H9 (cell line): ENCODE results near the gene LASP1. TPM values are rescaled to one million over a fixed set of nuclear protein-coding genes. Genes with fewer than 3 reads are reported as not detected.

ENCODE experiments used
- DNase-seq: peaks from one replicate; pipeline ENCODE4 v3.0.0-alpha.2; 2017
- H2AFZ ChIP-seq: one replicate; pipeline ENCODE4 v1.6.1; 2013; ENCODE audit warnings: mild to moderate bottlenecking, low read length, control low read depth, moderate library complexity
- H2AK5ac ChIP-seq: 2 replicates; pipeline ENCODE4 v1.6.1; 2013; ENCODE audit warnings: low read length, control low read depth, mixed read lengths; ENCODE audit not compliant: insufficient read length
- H2BK120ac ChIP-seq: one replicate; pipeline ENCODE4 v1.6.1; 2013; ENCODE audit warnings: low read depth, mild to moderate bottlenecking, low read length, control low read depth, inconsistent platforms; ENCODE audit not compliant: poor library complexity, severe bottlenecking
- H2BK12ac ChIP-seq: 2 replicates; pipeline ENCODE4 v1.6.1; 2013; ENCODE audit warnings: low read length, control low read depth, mixed read lengths, low read depth; ENCODE audit not compliant: insufficient read length
- H2BK15ac ChIP-seq: 2 replicates; pipeline ENCODE4 v1.6.1; 2013; ENCODE audit warnings: low read depth, low read length, control low read depth
- H2BK20ac ChIP-seq: one replicate; pipeline ENCODE4 v1.6.1; 2013; ENCODE audit warnings: low read depth, mild to moderate bottlenecking, low read length, control low read depth, inconsistent platforms; ENCODE audit not compliant: poor library complexity, severe bottlenecking
- H2BK5ac ChIP-seq: 2 replicates; pipeline ENCODE4 v1.6.1; 2013; ENCODE audit warnings: low read length, control low read depth, mixed read lengths; ENCODE audit not compliant: insufficient read length
- H3K14ac ChIP-seq: 2 replicates; pipeline ENCODE4 v1.6.1; 2013; ENCODE audit warnings: low read length, control low read depth; ENCODE audit not compliant: insufficient read depth
- H3K18ac ChIP-seq: 2 replicates; pipeline ENCODE4 v1.6.1; 2013; ENCODE audit warnings: low read depth, mild to moderate bottlenecking, mixed read lengths, low read length, control low read depth; ENCODE audit not compliant: insufficient read length
- H3K23ac ChIP-seq: 2 replicates; pipeline ENCODE4 v1.6.1; 2013; ENCODE audit warnings: low read length, control low read depth, mixed read lengths, low read depth; ENCODE audit not compliant: insufficient read length
- H3K23me2 ChIP-seq: 2 replicates; pipeline ENCODE4 v1.6.1; 2013; ENCODE audit warnings: low read depth, mild to moderate bottlenecking, mixed read lengths, low read length, control low read depth; ENCODE audit not compliant: insufficient read length, poor library complexity, severe bottlenecking
- H3K27ac ChIP-seq: 2 replicates; pipeline ENCODE4 v1.5.1; 2013; ENCODE audit warnings: low read length, control low read depth, mixed read lengths, low read depth; ENCODE audit not compliant: insufficient read length
- H3K27me3 ChIP-seq: 2 replicates; pipeline ENCODE4 v1.6.1; 2013; ENCODE audit warnings: low read length, control low read depth, inconsistent platforms; ENCODE audit not compliant: insufficient read depth
- H3K4ac ChIP-seq: 2 replicates; pipeline ENCODE4 v1.6.1; 2013; ENCODE audit warnings: low read depth, mild to moderate bottlenecking, control low read depth, inconsistent platforms, low read length, moderate library complexity
- H3K4me1 ChIP-seq: 2 replicates; pipeline ENCODE4 v1.6.1; 2013; ENCODE audit warnings: low read length, control low read depth, inconsistent platforms; ENCODE audit not compliant: insufficient read depth
- H3K4me2 ChIP-seq: 2 replicates; pipeline ENCODE4 v1.6.1; 2013; ENCODE audit warnings: low read length, control low read depth, mixed read lengths; ENCODE audit not compliant: insufficient read length, insufficient read depth
- H3K56ac ChIP-seq: 2 replicates; pipeline ENCODE4 v1.6.1; 2013; ENCODE audit warnings: low read depth, mild to moderate bottlenecking, mixed read lengths, low read length, control low read depth; ENCODE audit not compliant: insufficient read length
- H3K79me1 ChIP-seq: 2 replicates; pipeline ENCODE4 v1.6.1; 2013; ENCODE audit warnings: low read depth, mild to moderate bottlenecking, moderate library complexity, low read length, control low read depth, inconsistent platforms; ENCODE audit not compliant: insufficient read depth, poor library complexity, severe bottlenecking
- H3K79me2 ChIP-seq: 2 replicates; pipeline ENCODE4 v1.6.1; 2013; ENCODE audit warnings: low read length, control low read depth, inconsistent platforms; ENCODE audit not compliant: insufficient read depth
- H3K9ac ChIP-seq: 2 replicates; pipeline ENCODE4 v1.6.1; 2013; ENCODE audit warnings: low read length, control low read depth, mixed read lengths; ENCODE audit not compliant: insufficient read length; ENCODE audit errors: extremely low read depth
- H3K9me3 ChIP-seq: one replicate; pipeline ENCODE4 v1.6.1; 2013; ENCODE audit warnings: low read depth, low read length, inconsistent platforms; ENCODE audit not compliant: control insufficient read depth
- H3T11ph ChIP-seq: one replicate; pipeline ENCODE4 v1.6.1; 2013; ENCODE audit warnings: mild to moderate bottlenecking, low read length, control low read depth, inconsistent platforms
- H4K20me1 ChIP-seq: one replicate; pipeline ENCODE4 v1.6.1; 2013; ENCODE audit not compliant: control insufficient read depth, insufficient read length, insufficient read depth
- H4K5ac ChIP-seq: 2 replicates; pipeline ENCODE4 v1.6.1; 2013; ENCODE audit warnings: low read depth, mild to moderate bottlenecking, mixed read lengths, low read length, control low read depth; ENCODE audit not compliant: insufficient read length
- H4K8ac ChIP-seq: replicated peaks from 2 replicates; pipeline ENCODE4 v1.6.1; 2013; ENCODE audit warnings: low read length, control low read depth, mixed read lengths, low read depth; ENCODE audit not compliant: insufficient read length
- H4K91ac ChIP-seq: 2 replicates; pipeline ENCODE4 v1.6.1; 2013; ENCODE audit warnings: low read depth, mild to moderate bottlenecking, moderate library complexity, mixed read lengths, low read length, control low read depth; ENCODE audit not compliant: insufficient read length
- H3K27ac Mint-ChIP-seq, 3 experiments: 2 replicates in 2 of 3; 3 replicates in 1 of 3; pipeline ENCODE4 v1.8.0; 2020 to 2021; ENCODE audit warnings: mixed read lengths in 3 of 3, mild to moderate bottlenecking in 1 of 3, moderate library complexity in 1 of 3
- H3K27me3 Mint-ChIP-seq: 2 replicates; pipeline ENCODE4 v1.8.0; 2021; ENCODE audit warnings: low read depth, mild to moderate bottlenecking, moderate library complexity, mixed read lengths
- H3K36me3 Mint-ChIP-seq, 3 experiments: 2 replicates in 2 of 3; 3 replicates in 1 of 3; pipeline ENCODE4 v1.8.0; 2020 to 2021; ENCODE audit warnings: low read depth in 3 of 3, mixed read lengths in 3 of 3; ENCODE audit not compliant: insufficient read depth in 1 of 3
- H3K4me1 Mint-ChIP-seq, 2 experiments: 2 replicates each; pipeline ENCODE4 v1.8.0; 2020; ENCODE audit warnings: mixed read lengths in 2 of 2
- H3K4me3 Mint-ChIP-seq, 2 experiments: 2 replicates in 1 of 2; 3 replicates in 1 of 2; pipeline ENCODE4 v1.8.0; 2020 to 2021; ENCODE audit warnings: mild to moderate bottlenecking in 2 of 2, mixed read lengths in 2 of 2, moderate library complexity in 1 of 2
- H3K9me3 Mint-ChIP-seq, 2 experiments: 2 replicates in 1 of 2; 3 replicates in 1 of 2; pipeline ENCODE4 v1.8.0; 2020; ENCODE audit warnings: mild to moderate bottlenecking in 2 of 2, mixed read lengths in 2 of 2, moderate library complexity in 1 of 2
- WGBS: extraction: QIAGEN DNeasy Blood & Tissue Kit; methylation state at CpG from one replicate; pipeline ENCODE4 v1.1.7; 2013; ENCODE audit warnings: missing lambda C conversion rate, low lambda C conversion rate, mixed read lengths; ENCODE audit not compliant: insufficient read length; ENCODE audit errors: extremely low coverage; 5-methylcytosine and 5-hydroxymethylcytosine counted together
- total RNA-seq: library from RNA; stranded (reverse); gene quantifications from 2 replicates; pipeline ENCODE4 v1.2.1, GENCODE V29; 2021
- TF ChIP-seq, protein P1 (sequence below): fragments of 200-600 bp; sonication (generic); conservative IDR thresholded peaks from 3 replicates; pipeline ENCODE4 v1.8.0; 2021; ENCODE audit warnings: antibody characterized with exemption, mild to moderate bottlenecking

Gene LASP1
- total RNA-seq, 1 experiment from 2014 or later, result 121 TPM

DNA sequence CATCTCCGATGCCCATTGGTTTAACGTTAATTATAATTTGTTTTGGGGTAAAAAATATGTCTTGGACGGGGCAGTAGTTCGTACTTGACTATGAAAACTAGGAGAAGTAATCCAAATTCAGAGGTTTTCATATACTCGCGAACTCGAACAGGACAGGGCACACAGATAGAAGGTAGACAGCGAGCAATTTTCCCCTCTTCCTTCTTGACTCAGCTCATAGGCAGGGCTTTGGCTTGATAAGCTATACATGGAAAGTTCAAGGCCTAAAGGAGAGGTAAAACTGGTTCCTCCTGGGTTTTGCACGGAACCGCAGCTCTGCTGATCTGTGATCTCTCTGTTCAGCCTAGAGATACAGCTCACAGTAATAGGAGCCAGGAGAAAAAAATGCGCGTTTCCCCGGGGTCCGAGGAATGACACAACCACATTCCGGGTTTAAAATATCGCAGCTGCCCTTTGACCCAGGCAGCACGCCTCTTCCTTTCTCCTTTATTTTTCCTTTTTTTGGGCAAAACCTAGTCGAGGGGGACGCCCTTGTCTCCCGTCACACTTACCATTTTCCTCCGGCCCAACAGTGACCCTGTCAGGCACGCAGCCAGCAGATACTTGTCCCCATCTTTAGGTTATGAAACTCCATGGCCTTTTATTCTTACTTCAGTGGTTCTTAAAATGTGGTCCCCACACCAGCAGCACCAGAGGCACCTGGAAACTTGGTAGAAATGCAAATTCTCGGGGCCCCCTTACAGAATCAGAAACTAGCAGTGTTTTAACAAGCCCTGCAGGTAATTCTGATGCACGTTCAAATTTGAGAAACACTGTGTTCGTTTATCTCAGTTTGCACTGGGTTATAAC lies 1.7 kb upstream of the LASP1 start:
- H3K4me3 Mint-ChIP-seq, result peak overlapping the region; percentile 98 to 99
- Histone ChIP-seq H2BK5ac (no peak overlapping the region), H4K5ac (no peak overlapping the region), H3K79me2 (peaks cover 22% of the 10 kb centered on the region; the same call in 1 of the 2 replicates), H3K27ac (peak overlapping the region; percentile 7), H4K8ac (no peak overlapping the region), H3K27me3 (no peaks in the 10 kb centered on the region), H2BK20ac (no peak overlapping the region), H2BK15ac (no peak overlapping the region), H2AK5ac (no peak overlapping the region), H2BK120ac (no peak overlapping the region), H3T11ph (no peak overlapping the region), H2BK12ac (no peak overlapping the region), H3K9me3 (no peaks in the 10 kb centered on the region), H3K56ac (no peak overlapping the region), H3K4me2 (peak overlapping the region; percentile 94), H3K9ac (peak overlapping the region; percentile 62), H3K4ac (no peak overlapping the region), H3K14ac (no peak overlapping the region), H4K20me1 (no peaks in the 10 kb centered on the region), H3K23me2 (peaks cover 22% of the 10 kb centered on the region), H3K79me1 (no peaks in the 10 kb centered on the region), H3K23ac (no peak overlapping the region), H3K18ac (no peak overlapping the region), H3K4me1 (no peaks in the 10 kb centered on the region; the same call in 1 of the 2 replicates), H4K91ac (no peak overlapping the region), H2AFZ (peak overlapping the region; percentile 79)
- TF ChIP-seq, protein P1, sequence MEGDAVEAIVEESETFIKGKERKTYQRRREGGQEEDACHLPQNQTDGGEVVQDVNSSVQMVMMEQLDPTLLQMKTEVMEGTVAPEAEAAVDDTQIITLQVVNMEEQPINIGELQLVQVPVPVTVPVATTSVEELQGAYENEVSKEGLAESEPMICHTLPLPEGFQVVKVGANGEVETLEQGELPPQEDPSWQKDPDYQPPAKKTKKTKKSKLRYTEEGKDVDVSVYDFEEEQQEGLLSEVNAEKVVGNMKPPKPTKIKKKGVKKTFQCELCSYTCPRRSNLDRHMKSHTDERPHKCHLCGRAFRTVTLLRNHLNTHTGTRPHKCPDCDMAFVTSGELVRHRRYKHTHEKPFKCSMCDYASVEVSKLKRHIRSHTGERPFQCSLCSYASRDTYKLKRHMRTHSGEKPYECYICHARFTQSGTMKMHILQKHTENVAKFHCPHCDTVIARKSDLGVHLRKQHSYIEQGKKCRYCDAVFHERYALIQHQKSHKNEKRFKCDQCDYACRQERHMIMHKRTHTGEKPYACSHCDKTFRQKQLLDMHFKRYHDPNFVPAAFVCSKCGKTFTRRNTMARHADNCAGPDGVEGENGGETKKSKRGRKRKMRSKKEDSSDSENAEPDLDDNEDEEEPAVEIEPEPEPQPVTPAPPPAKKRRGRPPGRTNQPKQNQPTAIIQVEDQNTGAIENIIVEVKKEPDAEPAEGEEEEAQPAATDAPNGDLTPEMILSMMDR, result no peak
- H3K4me1 Mint-ChIP-seq, result peaks cover 20 to 31% of the 10 kb centered on the region in 2 experiments
- DNase-seq, result no peak
- H3K27ac Mint-ChIP-seq, result peak overlapping the region in 1 of 3 experiments; percentile 68; a peak in 3 of 7 replicates
- H3K27me3 Mint-ChIP-seq, result peaks cover 3% of the 10 kb centered on the region; the same call in 1 of the 2 replicates
- H3K36me3 Mint-ChIP-seq, result peaks cover 0 to 6% (median 2%) of the 10 kb centered on the region in 3 experiments; a peak in 4 of 7 replicates
- no CpG with 5 or more reads among the region's 25 CpGs for WGBS
- peaks cover 3 to 8% of the 10 kb centered on the region in 2 experiments; a peak in 2 of 5 replicates for H3K9me3 Mint-ChIP-seq
